ENCODE measurements around the gene ARHGEF1.

Gene ARHGEF1

GRCh38 chr19:41862445-41862986 lies 20.5 kb upstream of the ARHGEF1 start:
- TF ChIP-seq CTCF (IDR thresholded peaks at IDR 0.05) (no peak), ZFX (IDR thresholded peaks at IDR 0.05; ENCODE audit: borderline replicate concordance) (no peak)
- peak overlapping the region; percentile 90; the same call in 1 of the 2 replicates for H3K27ac ChIP-seq

- TF ChIP-seq CTCF (IDR thresholded peaks at IDR 0.05) (no peak), ZFX (IDR thresholded peaks at IDR 0.05; ENCODE audit: borderline replicate concordance) (no peak)
- H3K27ac ChIP-seq: peak overlapping the region; percentile 90; the same call in 1 of the 2 replicates
Observed at GRCh38 chr19:41863209-41863931, 19.6 kb upstream of the ARHGEF1 start.

- no peak for TF ChIP-seq ZFX (IDR thresholded peaks at IDR 0.05; ENCODE audit: borderline replicate concordance)
- TF ChIP-seq CTCF (IDR thresholded peaks at IDR 0.05): no peak
- H3K27ac ChIP-seq: no peak overlapping the region
Observed at GRCh38 chr19:41864374-41864773, 18.6 kb upstream of the ARHGEF1 start.

- no peak for TF ChIP-seq ZFX (IDR thresholded peaks at IDR 0.05; ENCODE audit: borderline replicate concordance)
- TF ChIP-seq CTCF (IDR thresholded peaks at IDR 0.05): no peak
- no peak overlapping the region for H3K27ac ChIP-seq
Observed at GRCh38 chr19:41866284-41866683, 16.7 kb upstream of the ARHGEF1 start.

GRCh38 chr19:41868120-41868988 lies 14.6 kb upstream of the ARHGEF1 start:
- TF ChIP-seq ZFX (IDR thresholded peaks at IDR 0.05; ENCODE audit: borderline replicate concordance) (no peak), CTCF (IDR thresholded peaks at IDR 0.05) (no peak)
- peak overlapping the region; percentile 40; the same call in 1 of the 2 replicates for H3K27ac ChIP-seq

- TF ChIP-seq CTCF (IDR thresholded peaks at IDR 0.05) (no peak), ZFX (IDR thresholded peaks at IDR 0.05; ENCODE audit: borderline replicate concordance) (no peak)
- no peak overlapping the region for H3K27ac ChIP-seq
Observed at GRCh38 chr19:41868989-41869300, 14.0 kb upstream of the ARHGEF1 start.
